GM21447 (cell line): ENCODE results near the gene ALOXE3.

ENCODE experiments used
- ATAC-seq: cut with Tn5 transposase; IDR thresholded peaks from one replicate; pipeline ENCODE4 v1.9.1; 2021; ENCODE audit not compliant: unreplicated experiment

ALOXE3 gene

DNA sequence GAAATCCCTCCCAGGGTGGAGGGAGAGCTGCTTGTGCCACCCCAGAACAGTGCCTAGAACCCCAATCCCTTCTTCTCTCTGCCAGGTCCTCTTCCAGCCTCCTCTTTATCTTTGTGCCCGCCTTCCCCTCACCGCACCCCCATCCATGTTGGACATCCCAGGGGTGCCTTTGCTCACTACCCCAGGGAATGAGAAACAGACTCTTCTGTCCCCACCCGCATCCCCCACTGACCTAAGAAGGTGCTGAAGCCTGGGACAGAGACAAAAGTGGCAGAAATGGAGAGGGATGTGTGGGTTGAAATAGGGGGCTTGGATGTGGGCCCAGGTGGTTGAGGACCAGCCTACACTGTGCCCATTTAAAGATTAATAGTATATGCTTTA, 62.5 kb downstream of the ALOXE3 start:
- ATAC-seq: no peak

- no peak for ATAC-seq
Measured at GRCh38 chr17:8053600-8053999, 64.7 kb downstream of the ALOXE3 start.

GRCh38 chr17:8052256-8053252, 65.8 kb downstream of the ALOXE3 start:
- ATAC-seq: no peak

DNA sequence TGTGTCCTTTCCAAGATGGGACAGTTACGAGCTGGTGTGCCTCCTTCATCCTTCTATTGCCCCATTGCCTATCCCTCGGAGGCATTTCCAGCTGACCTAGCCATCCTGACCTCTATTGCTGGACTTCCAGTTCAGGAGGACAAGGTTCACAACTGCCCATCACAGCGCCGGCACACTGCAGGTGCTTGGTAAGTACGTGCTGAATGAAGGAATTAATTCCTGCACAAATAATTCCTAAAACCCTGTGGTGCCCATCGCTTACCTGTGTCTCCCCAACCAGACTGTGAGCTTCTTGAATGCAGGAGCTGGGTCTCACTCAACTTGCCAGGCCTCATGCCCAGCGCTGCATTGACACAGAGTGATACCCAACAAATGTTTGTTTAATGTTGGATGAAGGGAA, 66.5 kb downstream of the ALOXE3 start:
- no peak for ATAC-seq

GRCh38 chr17:8048736-8049135, 69.6 kb downstream of the ALOXE3 start:
- ATAC-seq: no peak

GRCh38 chr17:8048236-8048635, 70.1 kb downstream of the ALOXE3 start:
- no peak for ATAC-seq

DNA sequence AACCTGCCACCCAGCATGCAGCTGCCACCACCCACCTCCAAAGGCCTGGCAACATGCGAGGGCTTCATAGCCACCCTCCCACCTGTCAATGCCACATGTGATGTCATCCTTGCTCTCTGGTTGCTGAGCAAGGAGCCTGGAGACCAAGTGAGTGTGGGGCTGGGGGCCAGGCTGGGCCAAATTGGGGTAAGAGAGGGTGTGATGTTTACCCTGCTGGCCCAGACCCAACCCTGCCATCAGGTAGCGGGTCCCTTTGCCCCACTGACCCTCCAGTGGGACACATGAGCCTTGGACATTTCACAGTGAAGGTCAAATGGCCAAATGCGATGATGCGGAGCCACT, 70.6 kb downstream of the ALOXE3 start:
- no peak for ATAC-seq

DNA sequence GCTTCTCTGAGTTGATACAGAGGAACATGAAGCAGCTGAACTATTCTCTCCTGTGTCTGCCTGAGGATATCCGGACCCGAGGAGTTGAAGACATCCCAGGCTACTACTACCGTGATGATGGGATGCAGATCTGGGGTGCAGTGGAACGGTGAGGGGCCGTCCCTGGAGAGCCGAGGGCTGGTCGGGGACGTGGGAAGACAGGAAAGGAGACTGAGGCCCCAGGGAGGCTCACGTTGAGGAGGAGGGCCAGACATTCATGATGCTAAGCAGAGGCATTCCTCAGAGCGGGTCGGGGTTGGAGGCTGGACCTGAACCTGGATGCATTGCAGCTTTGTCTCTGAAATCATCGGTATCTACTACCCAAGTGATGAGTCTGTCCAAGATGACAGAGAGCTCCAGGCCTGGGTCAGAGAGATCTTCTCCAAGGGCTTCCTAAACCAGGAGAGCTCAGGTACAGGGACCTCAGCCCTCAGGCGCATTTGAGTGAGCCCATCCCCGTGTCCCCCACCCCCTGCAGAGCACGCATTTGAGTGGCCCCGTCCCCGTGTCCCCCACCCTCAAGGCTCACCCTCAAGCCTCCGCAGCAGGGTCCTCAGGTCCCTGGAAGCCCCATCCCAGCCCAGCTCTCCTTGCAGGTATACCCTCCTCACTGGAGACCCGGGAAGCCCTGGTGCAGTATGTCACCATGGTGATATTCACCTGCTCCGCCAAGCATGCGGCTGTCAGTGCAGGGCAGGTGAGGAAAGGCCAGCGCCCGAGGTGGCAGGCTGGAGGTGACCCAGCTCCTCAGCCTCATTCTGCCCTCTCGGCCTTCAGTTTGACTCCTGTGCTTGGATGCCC, 71.2 kb downstream of the ALOXE3 start:
- no peak for ATAC-seq

- ATAC-seq: no peak
Measured at GRCh38 chr17:8046306-8046928, 71.9 kb downstream of the ALOXE3 start.
